ENCODE measurements around the gene GOLGA2. TPM values are rescaled to one million over a fixed set of nuclear protein-coding genes. Genes with fewer than 3 reads are reported as not detected.

The GOLGA2 gene
- total RNA-seq, 1 donor from 2014 or later: 50.4 TPM

DNA sequence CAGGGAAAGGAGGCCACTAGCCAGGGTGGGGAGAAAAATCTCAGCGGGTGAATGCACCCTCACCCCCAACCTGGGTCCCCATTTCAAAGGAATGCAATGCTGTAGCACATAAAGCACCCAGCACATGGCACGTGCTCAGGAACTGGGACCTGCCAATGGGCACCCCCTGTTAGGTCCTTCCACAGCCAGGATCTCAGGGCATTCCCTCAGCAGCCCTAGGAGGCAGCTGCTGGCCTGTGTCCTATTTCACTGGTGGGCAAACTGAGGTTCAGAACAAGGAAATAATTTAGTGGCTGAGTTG lies 63.9 kb downstream of the GOLGA2 start:
- H3K4me3 Mint-ChIP-seq: no peak overlapping the region
- no peaks in the 10 kb centered on the region for H3K9me3 Mint-ChIP-seq
- no peak overlapping the region for H3K27ac Mint-ChIP-seq
- no peak for DNase-seq
- intact Hi-C loops (cut with micrococcal nuclease): no loop called here
- H3K36me3 Mint-ChIP-seq (ENCODE audit: low read depth): no peaks in the 10 kb centered on the region
- peaks cover 2% of the 10 kb centered on the region for H3K4me1 Mint-ChIP-seq
- peaks cover 20% of the 10 kb centered on the region for H3K27me3 Mint-ChIP-seq

DNA sequence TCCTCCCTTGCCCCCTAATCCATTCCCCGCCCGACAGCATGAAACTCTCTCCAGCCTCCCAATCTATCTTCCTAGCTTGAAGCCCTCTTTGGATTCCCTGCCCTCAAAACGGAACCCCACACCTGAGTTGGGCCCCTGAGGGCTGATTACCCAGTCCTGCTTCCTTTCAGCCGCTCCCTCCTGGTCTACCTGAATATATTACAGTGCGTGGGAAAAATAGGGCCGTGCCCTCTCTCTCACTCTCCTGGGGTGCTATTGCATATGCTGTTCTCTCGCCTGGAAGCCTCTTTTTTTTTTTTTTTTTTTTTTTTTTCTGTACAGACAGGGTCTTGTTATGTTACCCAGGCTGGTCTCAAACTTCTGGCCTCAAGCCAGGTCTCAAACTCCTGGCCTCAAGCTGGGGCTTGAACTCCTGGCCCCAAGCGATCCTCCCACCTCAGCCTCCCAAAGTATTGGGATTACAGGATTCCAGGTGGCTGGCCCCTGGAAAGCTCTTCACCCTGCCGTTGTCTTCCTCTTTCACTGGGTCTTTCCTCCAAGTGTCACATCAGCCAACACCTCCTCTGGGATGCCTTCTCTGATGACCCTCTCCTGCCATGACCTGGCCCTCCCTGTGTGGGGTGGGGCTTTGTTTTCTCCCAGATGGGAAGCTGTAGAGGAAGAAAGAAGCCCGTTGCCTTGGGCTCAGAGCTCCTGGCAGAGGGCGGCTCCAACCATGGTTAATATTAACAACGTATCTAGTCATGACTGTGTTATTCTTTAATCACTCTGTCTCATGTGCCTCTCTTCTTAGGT lies 64.4 kb downstream of the GOLGA2 start:
- intact Hi-C loops (cut with micrococcal nuclease): no loop called here
- H3K4me3 Mint-ChIP-seq: no peak overlapping the region

DNA sequence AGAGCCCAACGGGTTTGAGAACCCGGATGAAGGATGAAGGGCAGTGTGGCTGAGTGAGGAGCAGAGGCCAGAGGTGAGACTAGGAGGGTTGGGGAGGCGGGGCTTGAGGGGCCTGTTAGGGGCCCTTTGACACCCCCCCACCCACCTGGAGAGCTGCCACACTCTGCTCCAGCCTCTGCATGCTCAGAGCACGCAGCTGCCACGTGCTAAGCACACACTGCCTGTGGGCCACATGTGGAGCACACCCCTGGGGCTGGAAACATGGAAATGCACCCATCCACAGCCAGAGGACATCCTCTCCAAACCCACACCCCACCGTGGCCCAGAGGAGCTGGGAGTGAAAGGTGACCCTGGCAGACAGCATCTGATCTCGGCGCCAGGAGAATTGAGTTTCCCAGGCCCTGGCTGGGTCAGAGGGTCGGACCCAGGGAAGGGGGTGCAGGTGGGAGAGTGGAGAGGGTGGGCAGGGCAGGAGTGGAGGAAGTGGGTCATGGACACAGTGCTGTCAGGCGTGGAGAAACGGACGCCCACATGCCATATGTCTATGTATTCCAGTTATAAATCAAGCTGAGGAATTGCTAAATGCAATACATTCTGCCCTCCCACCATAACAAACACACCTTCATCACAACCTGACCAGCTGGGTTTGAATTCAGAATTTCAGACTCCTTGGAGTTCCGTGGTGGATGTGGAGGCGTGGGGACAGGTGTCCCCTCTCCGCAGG lies 66.7 kb downstream of the GOLGA2 start:
- no peak overlapping the region for H3K27ac Mint-ChIP-seq
- H3K36me3 Mint-ChIP-seq (ENCODE audit: low read depth): no peaks in the 10 kb centered on the region
- intact Hi-C loops (cut with micrococcal nuclease): no loop called here
- no peaks in the 10 kb centered on the region for H3K9me3 Mint-ChIP-seq
- H3K27me3 Mint-ChIP-seq: peaks cover 45% of the 10 kb centered on the region
- no peak for DNase-seq
- H3K4me3 Mint-ChIP-seq: no peak overlapping the region
- peaks cover 3% of the 10 kb centered on the region for H3K4me1 Mint-ChIP-seq

More for the DNA sequence above, 64.4 kb downstream of the GOLGA2 start:
- Mint-ChIP-seq H3K27ac (no peak overlapping the region), H3K9me3 (no peaks in the 10 kb centered on the region), H3K36me3 (ENCODE audit: low read depth) (no peaks in the 10 kb centered on the region), H3K27me3 (peaks cover 25% of the 10 kb centered on the region), H3K4me1 (no peaks in the 10 kb centered on the region)
- no peak for DNase-seq

DNA sequence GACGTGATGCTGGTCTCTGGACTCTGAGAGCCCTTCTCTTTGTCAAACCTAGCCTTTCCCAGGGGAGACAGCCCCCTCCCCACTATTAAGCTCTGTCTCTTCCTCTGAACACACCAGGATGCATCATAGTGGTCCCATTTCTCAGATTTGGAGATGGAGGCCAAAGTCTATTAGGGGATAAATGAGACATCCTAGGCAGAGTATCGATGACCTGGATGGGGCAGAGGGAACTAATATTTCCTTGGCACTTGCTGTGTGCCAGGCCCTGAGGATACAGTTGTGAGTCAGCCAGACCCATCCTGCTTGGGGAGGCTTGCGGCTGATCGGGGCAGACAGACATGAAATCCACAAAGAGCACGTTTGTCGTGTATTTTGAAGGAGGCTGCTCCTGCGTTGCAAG lies 67.4 kb downstream of the GOLGA2 start:
- Mint-ChIP-seq H3K27me3 (peaks cover 47% of the 10 kb centered on the region), H3K4me3 (no peak overlapping the region), H3K9me3 (no peaks in the 10 kb centered on the region), H3K4me1 (peaks cover 5% of the 10 kb centered on the region), H3K36me3 (ENCODE audit: low read depth) (no peaks in the 10 kb centered on the region), H3K27ac (no peak overlapping the region)
- intact Hi-C loops (cut with micrococcal nuclease): no loop called here
- DNase-seq: no peak

DNA sequence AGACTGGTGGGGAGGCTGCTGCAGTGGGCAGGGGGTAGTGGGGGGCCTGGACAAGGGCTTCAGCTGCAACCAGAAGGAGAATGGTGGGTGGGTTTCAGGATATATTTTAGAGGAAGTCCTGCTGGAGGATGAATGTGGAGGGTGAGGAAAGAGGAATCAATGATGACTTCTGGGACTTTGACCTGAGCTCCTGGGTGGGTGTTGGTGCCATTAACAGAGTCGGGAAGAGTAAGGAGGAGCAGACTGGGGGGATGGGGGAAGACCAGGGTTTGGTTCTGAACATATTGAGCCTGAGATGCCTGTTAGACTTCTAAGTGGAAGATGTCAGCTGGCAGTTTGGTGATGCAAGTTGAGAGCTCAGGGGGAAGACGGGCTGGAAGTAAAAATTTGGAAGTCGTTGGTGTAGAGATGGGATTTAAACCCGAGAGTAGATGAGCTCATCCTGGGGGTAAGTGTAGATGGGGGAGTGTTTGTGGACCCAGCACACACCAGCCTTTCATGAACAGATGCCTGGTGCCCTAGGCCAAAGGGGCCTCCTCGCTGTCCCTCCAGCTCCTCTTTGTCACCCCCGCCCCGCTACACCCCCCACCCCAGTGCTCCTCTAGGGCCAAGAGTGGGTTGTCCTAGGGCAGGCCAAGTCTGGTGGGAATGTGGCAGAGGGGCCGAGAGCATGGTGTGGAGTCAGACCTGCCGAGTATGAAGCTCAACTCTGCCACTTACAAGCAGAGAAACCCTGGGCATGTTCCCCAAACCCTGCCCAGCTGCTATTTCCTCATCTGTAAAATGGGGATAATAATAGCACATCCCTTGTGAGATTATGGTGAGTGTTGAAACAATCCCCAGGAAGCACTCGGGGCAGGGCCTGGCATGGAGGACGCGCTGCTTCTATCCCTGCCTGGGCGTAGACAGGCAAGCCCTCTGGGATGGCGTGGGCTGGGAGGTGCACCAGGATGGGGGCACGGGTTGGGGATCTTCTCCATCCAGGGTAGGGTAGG lies 68.6 kb downstream of the GOLGA2 start:
- intact Hi-C loops (cut with micrococcal nuclease): no loop called here
- H3K4me3 Mint-ChIP-seq: no peak overlapping the region
- no peaks in the 10 kb centered on the region for H3K36me3 Mint-ChIP-seq (ENCODE audit: low read depth)
- H3K27me3 Mint-ChIP-seq: peaks cover 42% of the 10 kb centered on the region
- no peaks in the 10 kb centered on the region for H3K9me3 Mint-ChIP-seq
- peaks cover 13% of the 10 kb centered on the region for H3K4me1 Mint-ChIP-seq
- no peak overlapping the region for H3K27ac Mint-ChIP-seq
- DNase-seq: no peak

DNA sequence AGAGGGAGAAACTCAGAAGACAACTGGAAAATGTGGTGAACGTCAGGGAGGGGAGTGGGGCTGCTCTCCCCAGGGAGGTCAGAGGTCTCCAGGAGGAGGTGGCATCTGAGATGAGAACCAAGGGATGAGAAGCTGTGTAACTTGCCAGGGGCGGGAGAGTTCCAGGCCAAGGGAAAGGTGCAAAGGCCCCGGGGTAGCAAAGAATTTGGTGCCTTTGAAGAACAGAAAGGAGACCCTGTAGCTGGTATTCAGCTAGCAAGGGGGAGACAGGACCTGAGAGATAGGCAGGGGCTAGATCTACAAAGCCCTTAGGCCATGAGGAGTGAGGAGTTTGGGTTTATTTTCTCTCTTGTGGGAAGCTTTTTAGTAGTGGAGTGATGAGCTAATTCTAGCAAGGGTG lies 69.3 kb downstream of the GOLGA2 start:
- no peaks in the 10 kb centered on the region for H3K36me3 Mint-ChIP-seq (ENCODE audit: low read depth)
- H3K27me3 Mint-ChIP-seq: peaks cover 36% of the 10 kb centered on the region
- peaks cover 16% of the 10 kb centered on the region for H3K4me1 Mint-ChIP-seq
- no peaks in the 10 kb centered on the region for H3K9me3 Mint-ChIP-seq
- no peak overlapping the region for H3K27ac Mint-ChIP-seq
- H3K4me3 Mint-ChIP-seq: no peak overlapping the region
- no peak for DNase-seq
- intact Hi-C loops (cut with micrococcal nuclease): no loop called here

Other genes starting within 250 kb of the GOLGA2 start
- 9.6 and 11.1 TPM in 2 replicates for gene NAIF1, start 208.7 kb downstream of the GOLGA2 start, total RNA-seq
- 12.2 and 14.0 TPM in 2 replicates for gene SLC25A25, start 207.8 kb downstream of the GOLGA2 start, total RNA-seq
- 84.6 and 89.8 TPM in 2 replicates for gene PTGES2, start 148.3 kb downstream of the GOLGA2 start, total RNA-seq
- gene LCN2, start 126.6 kb downstream of the GOLGA2 start, total RNA-seq: not detected in 2 replicates
- 89.3 and 91.4 TPM in 2 replicates for gene BBLN, start 115.7 kb downstream of the GOLGA2 start, total RNA-seq
- 142 and 143 TPM in 2 replicates for gene CIZ1, start 84.4 kb downstream of the GOLGA2 start, total RNA-seq
- gene DNM1, start 72.6 kb downstream of the GOLGA2 start, total RNA-seq: 0.95 and 1.5 TPM in 2 replicates
- 13.6 and 14.3 TPM in 2 replicates for gene SWI5, start 269 bp upstream of the GOLGA2 start, total RNA-seq
- 40.4 and 43.0 TPM in 2 replicates for gene TRUB2, start 46.4 kb upstream of the GOLGA2 start, total RNA-seq
- gene COQ4, start 46.8 kb upstream of the GOLGA2 start, total RNA-seq: 60.7 and 61.4 TPM in 2 replicates
- 37.0 and 37.9 TPM in 2 replicates for gene SLC27A4, start 64.5 kb upstream of the GOLGA2 start, total RNA-seq
- 87.2 and 98.3 TPM in 2 replicates for gene URM1, start 95.4 kb upstream of the GOLGA2 start, total RNA-seq
- 1.3 and 1.6 TPM in 2 replicates for gene CERCAM, start 144.8 kb upstream of the GOLGA2 start, total RNA-seq
- gene ODF2, start 180.0 kb upstream of the GOLGA2 start, total RNA-seq: 60.8 and 64.8 TPM in 2 replicates
- 53.3 and 54.1 TPM in 2 replicates for gene GLE1, start 228.7 kb upstream of the GOLGA2 start, total RNA-seq

Measured in activated CD4-positive, alpha-beta T cell treated with anti-CD3 and anti-CD28 coated beads, Interleukin-2, amount 10 ng/mL, durations not matched to agents 24 days and 14 days (primary cell).